WTC11 (cell line): Measurements from ENCODE around the gene ALKBH8. TPM values are rescaled to one million over a fixed set of nuclear protein-coding genes. Genes with fewer than 3 reads are reported as not detected.
A peak's percentile ranks its signal among the peaks of the same experiment; 100 is the strongest.

Experiments
- ATAC-seq: fragments of 200-7000 bp; cut with Tn5 transposase; 2 replicates; pipeline ENCODE4 v1.10.0; 2021; ENCODE audit warnings: mild to moderate bottlenecking, moderate library complexity
- CTCF ChIA-PET: fragments of 300-600 bp; sonication (Branson Sonifier 250); formaldehyde crosslinking; loops from one replicate; lab custom pipeline; 2021; ENCODE audit warnings: antibody characterized with exemption; lab: Charles Lee
- POLR2A ChIA-PET: fragments of 350-600 bp; sonication (Branson Sonifier 250); formaldehyde crosslinking; loops from one replicate; lab custom pipeline; 2021; ENCODE audit warnings: antibody characterized with exemption; lab: Charles Lee
- DNase-seq: peaks from one replicate; pipeline ENCODE4 v3.0.0; 2021; ENCODE audit warnings: low spot score
- H3K27ac Mint-ChIP-seq: 2 replicates; pipeline ENCODE4 v1.8.0; 2021; ENCODE audit warnings: mixed read lengths
- H3K27me3 Mint-ChIP-seq: 2 replicates; pipeline ENCODE4 v1.8.0; 2021; ENCODE audit warnings: low read depth, mild to moderate bottlenecking, moderate library complexity, mixed read lengths
- H3K36me3 Mint-ChIP-seq: 2 replicates; pipeline ENCODE4 v1.8.0; 2021; ENCODE audit warnings: mixed read lengths
- H3K4me1 Mint-ChIP-seq: 2 replicates; pipeline ENCODE4 v1.8.0; 2022; ENCODE audit warnings: mixed read lengths
- H3K4me3 Mint-ChIP-seq: 2 replicates; pipeline ENCODE4 v1.8.0; 2021; ENCODE audit warnings: mild to moderate bottlenecking, moderate library complexity, mixed read lengths
- H3K9me3 Mint-ChIP-seq: 2 replicates; pipeline ENCODE4 v1.8.0; 2021; ENCODE audit warnings: mixed read lengths
- AFF4 ChIP-seq: sonication (generic); formaldehyde crosslinking; IDR thresholded peaks from 2 replicates; pipeline ENCODE4 v1.8.1; 2023; ENCODE audit warnings: mild to moderate bottlenecking, missing genetic modification reagents, borderline replicate concordance
- ATF1 ChIP-seq: sonication (generic); formaldehyde crosslinking; IDR thresholded peaks from 2 replicates; pipeline ENCODE4 v1.8.1; 2023; ENCODE audit warnings: mild to moderate bottlenecking, moderate library complexity, missing genetic modification reagents
- ATF6 ChIP-seq: sonication (generic); formaldehyde crosslinking; IDR thresholded peaks from 2 replicates; pipeline ENCODE4 v1.8.1; 2023; ENCODE audit warnings: mild to moderate bottlenecking, missing genetic modification reagents
- E2F1 ChIP-seq: sonication (generic); formaldehyde crosslinking; IDR thresholded peaks from 2 replicates; pipeline ENCODE4 v1.8.0; 2022; ENCODE audit warnings: mild to moderate bottlenecking, missing genetic modification reagents
- ERG ChIP-seq: fragments of 250-450 bp; sonication (Bioruptor Pico); IDR thresholded peaks from 2 replicates; pipeline ENCODE4 v1.8.0; 2021; ENCODE audit warnings: mild to moderate bottlenecking
- FOXP4 ChIP-seq: sonication (generic); formaldehyde crosslinking; IDR thresholded peaks from 2 replicates; pipeline ENCODE4 v1.8.0; 2022; ENCODE audit warnings: mild to moderate bottlenecking, missing genetic modification reagents
- JUN ChIP-seq: sonication (generic); formaldehyde crosslinking; IDR thresholded peaks from 2 replicates; pipeline ENCODE4 v1.8.0; 2023; ENCODE audit warnings: mild to moderate bottlenecking, missing genetic modification reagents
- MLX ChIP-seq: sonication (generic); formaldehyde crosslinking; IDR thresholded peaks from 2 replicates; pipeline ENCODE4 v1.8.1; 2023; ENCODE audit warnings: mild to moderate bottlenecking, missing genetic modification reagents, moderate library complexity
- NFE2L1 ChIP-seq: sonication (generic); formaldehyde crosslinking; IDR thresholded peaks from 2 replicates; pipeline ENCODE4 v1.8.1; 2023; ENCODE audit warnings: missing genetic modification reagents
- NR3C1 ChIP-seq: sonication (generic); formaldehyde crosslinking; conservative IDR thresholded peaks from 2 replicates; pipeline ENCODE4 v1.8.1; 2023; ENCODE audit warnings: low read depth, mild to moderate bottlenecking, missing genetic modification reagents
- PREB ChIP-seq: sonication (generic); formaldehyde crosslinking; IDR thresholded peaks from 2 replicates; pipeline ENCODE4 v1.8.1; 2022; ENCODE audit warnings: mild to moderate bottlenecking, missing genetic modification reagents, moderate library complexity, borderline replicate concordance
- SMAD4 ChIP-seq: sonication (generic); formaldehyde crosslinking; IDR thresholded peaks from 2 replicates; pipeline ENCODE4 v1.8.0; 2022; ENCODE audit warnings: mild to moderate bottlenecking, missing genetic modification reagents
- STAT6 ChIP-seq: sonication (generic); formaldehyde crosslinking; conservative IDR thresholded peaks from 2 replicates; pipeline ENCODE4 v1.8.1; 2023; ENCODE audit warnings: mild to moderate bottlenecking, low read depth, missing genetic modification reagents, moderate library complexity
- ZNF138 ChIP-seq: sonication (generic); formaldehyde crosslinking; conservative IDR thresholded peaks from 2 replicates; pipeline ENCODE4 v1.8.1; 2022; ENCODE audit warnings: mild to moderate bottlenecking, moderate library complexity, missing genetic modification reagents
- ZNF232 ChIP-seq: sonication (generic); formaldehyde crosslinking; IDR thresholded peaks from 2 replicates; pipeline ENCODE4 v1.8.0; 2022; ENCODE audit warnings: mild to moderate bottlenecking, missing genetic modification reagents
- total RNA-seq: library from RNA; stranded (reverse); gene quantifications from 3 replicates; pipeline ENCODE4 v1.2.3, GENCODE V29; 2021

The ALKBH8 gene
- total RNA-seq, 1 experiment from 2014 or later: 9.5 TPM

GRCh38 chr11:107594736-107595135 lies 29.2 kb upstream of the ALKBH8 start (continued):
- no peak for TF ChIP-seq FOXP4 (CRISPR knock-in tag)
- TF ChIP-seq PREB: no peak
- TF ChIP-seq ERG: no peak
- TF ChIP-seq ATF1: no peak
- TF ChIP-seq, all 79 proteins: peak for 0

GRCh38 chr11:107593951-107594350 lies 28.4 kb upstream of the ALKBH8 start:
- CTCF ChIA-PET: interaction anchor here (0.8 to 2.1 kb wide), 5 partner anchors 10 to 147 kb away, joined by 3 to 9 read pairs (median 4); no protein-coding TSS in a partner anchor
- H3K4me3 Mint-ChIP-seq: peak overlapping the region; percentile 50
- peak; percentile 10 for ATAC-seq
- TF ChIP-seq AFF4 (CRISPR knock-in tag): no peak
- TF ChIP-seq SMAD4 (CRISPR knock-in tag): no peak
- TF ChIP-seq NFE2L1: no peak
- TF ChIP-seq STAT6 (CRISPR knock-in tag): no peak
- no peak for TF ChIP-seq ATF6 (CRISPR knock-in tag)
- TF ChIP-seq ERG: no peak
- no peak for TF ChIP-seq NR3C1 (CRISPR knock-in tag)
- no peak for TF ChIP-seq ZNF138
- TF ChIP-seq MLX (CRISPR knock-in tag): no peak
- TF ChIP-seq ZNF232 (CRISPR knock-in tag): no peak
- TF ChIP-seq JUN (CRISPR knock-in tag): no peak
- no peak for TF ChIP-seq E2F1 (CRISPR knock-in tag)

More at GRCh38 chr11:107593951-107594350, 28.4 kb upstream of the ALKBH8 start:
- POLR2A ChIA-PET: no interaction called here
- DNase-seq: peak; percentile 21
- Mint-ChIP-seq H3K4me1 (peaks cover 62% of the 10 kb centered on the region), H3K27me3 (peaks cover 56% of the 10 kb centered on the region), H3K27ac (no peak overlapping the region), H3K9me3 (no peaks in the 10 kb centered on the region), H3K36me3 (no peaks in the 10 kb centered on the region)
